Endothelial cell of umbilical vein (primary cell): ENCODE measurements around the gene AHSP. TPM values are rescaled to one million over a fixed set of nuclear protein-coding genes. Genes with fewer than 3 reads are reported as not detected.

ENCODE experiments used
- BruUV-seq: library from RNA; stranded (reverse); fragments of 400-500 nt; replicated peaks from 2 replicates; lab custom pipeline; 2021; lab: Mats Ljungman, UMichigan
- CTCF ChIA-PET: fragments of 300-600, 350-600 bp; sonication (Branson Sonifier 250); formaldehyde crosslinking; loops from one replicate; lab custom pipeline; 2021; ENCODE audit warnings: antibody characterized with exemption, inconsistent platforms; lab: Charles Lee
- POLR2A ChIA-PET: fragments of 300-600, 350-600 bp; sonication (Branson Sonifier 250); formaldehyde crosslinking; loops from one replicate; lab custom pipeline; 2021; ENCODE audit warnings: antibody characterized with exemption, inconsistent platforms; lab: Charles Lee
- DNase-seq: peaks from one replicate; pipeline ENCODE4 v3.0.0-alpha.2; 2011; ENCODE audit warnings: low read depth, low spot score
- FAIRE-seq: peaks from 2 replicates; lab custom pipeline; 2011; peaks lifted over from hg19 to GRCh38; lab: Jason Lieb, UNC
- H2AFZ ChIP-seq: 2 replicates; pipeline ENCODE4 v1.6.0; 2012; ENCODE audit warnings: low read depth, low read length, control low read depth, inconsistent platforms
- H3K27ac ChIP-seq: 2 replicates; pipeline ENCODE4 v1.5.1; 2011; ENCODE audit warnings: low read depth, mild to moderate bottlenecking, control low read depth, low read length, moderate library complexity; ENCODE audit not compliant: insufficient read depth
- H3K27me3 ChIP-seq, 2 experiments: 2 replicates each; pipeline versions ENCODE4 v1.6.0 to v1.6.1; 2011; ENCODE audit warnings: low read length in 2 of 2, mixed read lengths in 1 of 2; ENCODE audit not compliant: control insufficient read depth in 2 of 2, insufficient read depth in 2 of 2
- H3K36me3 ChIP-seq, 2 experiments: 2 replicates in 1 of 2; 3 replicates in 1 of 2; pipeline ENCODE4 v1.5.1; 2011; ENCODE audit warnings: low read length in 2 of 2, mild to moderate bottlenecking in 1 of 2, moderate library complexity in 1 of 2; ENCODE audit not compliant: control insufficient read depth in 2 of 2, insufficient read depth in 2 of 2; ENCODE audit errors: extremely low read depth in 1 of 2
- H3K4me1 ChIP-seq: 3 replicates; pipeline ENCODE4 v1.5.1; 2011; ENCODE audit warnings: mild to moderate bottlenecking, low read length; ENCODE audit not compliant: control insufficient read depth, insufficient read depth; ENCODE audit errors: extremely low read depth
- H3K4me2 ChIP-seq: 2 replicates; pipeline ENCODE4 v1.6.1; 2011; ENCODE audit warnings: low read length, control low read depth, mixed read lengths; ENCODE audit not compliant: insufficient read depth
- H3K4me3 ChIP-seq, 3 experiments: fragments of 200-600 bp in 1 of 3; sonication (generic), shearing (Covaris generic) in 1 of 3; replicated peaks in 1 of 3; 2 replicates each; pipeline ENCODE4 v1.5.1; 2011 to 2016; ENCODE audit warnings: control low read depth in 3 of 3, low read length in 3 of 3, mild to moderate bottlenecking in 2 of 3, inconsistent platforms in 1 of 3, low read depth in 1 of 3, moderate library complexity in 1 of 3; ENCODE audit not compliant: insufficient read depth in 1 of 3
- H3K79me2 ChIP-seq: 2 replicates; pipeline ENCODE4 v1.6.0; 2012; ENCODE audit warnings: low read length, inconsistent platforms; ENCODE audit not compliant: control insufficient read depth, insufficient read depth
- H3K9ac ChIP-seq: replicated peaks from 2 replicates; pipeline ENCODE3; 2011; ENCODE audit warnings: low read length, control low read depth; ENCODE audit not compliant: insufficient read depth; ENCODE audit errors: extremely low read depth
- H3K9me1 ChIP-seq: replicated peaks from 3 replicates; pipeline ENCODE4 v1.6.0; 2011; ENCODE audit warnings: mild to moderate bottlenecking, low read length; ENCODE audit not compliant: control insufficient read depth, insufficient read depth; ENCODE audit errors: extremely low read depth
- H3K9me3 ChIP-seq: replicated peaks from 2 replicates; pipeline ENCODE4 v1.5.1; 2012; ENCODE audit warnings: low read length, inconsistent platforms; ENCODE audit not compliant: control insufficient read depth, insufficient read depth
- H4K20me1 ChIP-seq: replicated peaks from 2 replicates; pipeline ENCODE3; 2011; ENCODE audit warnings: mild to moderate bottlenecking, low read length; ENCODE audit not compliant: control insufficient read depth, insufficient read depth; ENCODE audit errors: extremely low read depth
- EZH2 ChIP-seq: IDR thresholded peaks from 2 replicates; pipeline ENCODE4 v1.6.1; 2012; ENCODE audit warnings: borderline replicate concordance, low read depth, mild to moderate bottlenecking, moderate library complexity, low read length, inconsistent platforms; ENCODE audit not compliant: severe bottlenecking
- FOS ChIP-seq: IDR thresholded peaks from 2 replicates; pipeline ENCODE4 v1.6.1; 2011; ENCODE audit warnings: mild to moderate bottlenecking, low read length, moderate library complexity, borderline replicate concordance; ENCODE audit not compliant: insufficient read depth
- GATA2 ChIP-seq: IDR thresholded peaks from 2 replicates; pipeline ENCODE4 v1.7.0; 2011; ENCODE audit warnings: low read depth, mild to moderate bottlenecking, moderate library complexity, mixed read lengths, low read length; ENCODE audit not compliant: insufficient read length, insufficient read depth
- JUN ChIP-seq: IDR thresholded peaks from 2 replicates; pipeline ENCODE4 v1.6.1; 2011; ENCODE audit warnings: borderline replicate concordance, low read depth; ENCODE audit not compliant: insufficient read length, insufficient read depth
- MYC ChIP-seq: IDR thresholded peaks from one replicate; pipeline ENCODE4 v1.6.1; 2011; ENCODE audit warnings: mild to moderate bottlenecking, low read depth, low read length
- POLR2A ChIP-seq: IDR thresholded peaks from 2 replicates; pipeline ENCODE4 v1.6.1; 2012; ENCODE audit warnings: low read depth, mild to moderate bottlenecking, control low read depth, low read length
- POLR2AphosphoS5 ChIP-seq: IDR thresholded peaks from 2 replicates; pipeline ENCODE4 v1.6.1; 2012; ENCODE audit warnings: low read depth, mild to moderate bottlenecking, control low read depth, low read length, moderate library complexity; ENCODE audit not compliant: insufficient read depth
- dilution Hi-C: fragments of 300-500 bp; cut with MboI; formaldehyde crosslinking; loops from one replicate; pipeline ENCODE4 v1.15.0; 2019; ENCODE audit warnings: low sequenced_read_pairs; ENCODE audit not compliant: extremely low pct_ligation_motif_present
- intact Hi-C: fragments of 100-400 bp; cut with micrococcal nuclease; formaldehyde crosslinking; loops from one replicate; pipeline ENCODE4 v1.10.0; 2022
- polyA plus RNA-seq, 4 experiments: library from polyadenylated mRNA; depleted of rRNA in 3 of 4; stranded (reverse) in 3 of 4; unstranded in 1 of 4; fragments of >200 nt; gene quantifications; 2 replicates each; pipeline versions ENCODE4 v1.2.1 to v1.2.3, GENCODE V29; 2011 to 2012; ENCODE audit warnings: missing spikeins in 1 of 4
- total RNA-seq: library from RNA; stranded (reverse); gene quantifications from 2 replicates; pipeline ENCODE4 v1.2.3, GENCODE V29; 2021
- TF ChIP-seq, protein P1 (sequence below): IDR thresholded peaks from 2 replicates; pipeline ENCODE4 v1.6.1; 2011; ENCODE audit not compliant: insufficient read depth, insufficient read length
- TF ChIP-seq, protein P2 (sequence below), 2 donors: IDR thresholded peaks; 1 replicate in 1 of 2; 2 replicates in 1 of 2; pipeline ENCODE4 v1.5.1; 2011; ENCODE audit warnings: low read length in 2 of 2, mild to moderate bottlenecking in 2 of 2, moderate library complexity in 2 of 2, control low read depth in 1 of 2, inconsistent platforms in 1 of 2, low read depth in 1 of 2; ENCODE audit not compliant: insufficient read depth in 1 of 2; ENCODE audit errors: extremely low read depth in 1 of 2

The AHSP gene
- total and polyA plus RNA-seq, 2 donors (not counting 3 experiments of a cell fraction or from before 2014, with no cell fraction given): not detected

DNA sequence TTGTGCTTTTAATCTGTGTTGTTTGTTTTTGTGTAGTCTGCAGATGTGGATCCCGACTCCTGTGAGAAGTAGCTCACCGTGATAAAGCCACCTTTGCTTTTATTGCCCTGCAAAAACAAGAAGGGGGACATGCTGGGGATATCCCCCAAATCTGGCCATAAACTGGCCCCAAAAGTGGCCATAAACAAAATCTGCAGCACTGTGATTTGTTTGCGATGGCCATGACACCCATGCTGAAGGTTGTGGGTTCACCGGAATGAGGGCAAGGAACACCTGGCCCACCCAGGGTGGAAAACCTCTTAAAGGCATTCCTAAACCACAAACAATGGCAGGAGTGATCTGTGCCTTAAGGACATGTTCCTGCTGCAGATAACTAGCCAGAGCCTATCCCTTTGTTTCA, 15.1 kb downstream of the AHSP start:
- FAIRE-seq: no peak
- H2AFZ ChIP-seq: no peak overlapping the region
- intact Hi-C loops: no loop called here

More for the DNA sequence above, 15.1 kb downstream of the AHSP start:
- BruUV-seq: no TSS peak
- dilution Hi-C loops: no loop called here
- Histone ChIP-seq H3K9me3 (no peaks in the 10 kb centered on the region), H3K4me3 (no peak overlapping the region), H3K79me2 (no peaks in the 10 kb centered on the region), H3K27ac (no peak overlapping the region), H3K4me1 (no peaks in the 10 kb centered on the region), H3K27me3 (peaks cover under 1 to 2% of the 10 kb centered on the region in 2 experiments), H4K20me1 (no peaks in the 10 kb centered on the region), H3K36me3 (no peaks in the 10 kb centered on the region), H3K9ac (no peak overlapping the region), H3K9me1 (no peaks in the 10 kb centered on the region), H3K4me2 (no peak overlapping the region)
- no peak for DNase-seq
- CTCF ChIA-PET: no interaction called here
- POLR2A ChIA-PET: no interaction called here
- TF ChIP-seq, protein P1, sequence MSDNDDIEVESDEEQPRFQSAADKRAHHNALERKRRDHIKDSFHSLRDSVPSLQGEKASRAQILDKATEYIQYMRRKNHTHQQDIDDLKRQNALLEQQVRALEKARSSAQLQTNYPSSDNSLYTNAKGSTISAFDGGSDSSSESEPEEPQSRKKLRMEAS: no peak
- TF ChIP-seq, protein P2, sequence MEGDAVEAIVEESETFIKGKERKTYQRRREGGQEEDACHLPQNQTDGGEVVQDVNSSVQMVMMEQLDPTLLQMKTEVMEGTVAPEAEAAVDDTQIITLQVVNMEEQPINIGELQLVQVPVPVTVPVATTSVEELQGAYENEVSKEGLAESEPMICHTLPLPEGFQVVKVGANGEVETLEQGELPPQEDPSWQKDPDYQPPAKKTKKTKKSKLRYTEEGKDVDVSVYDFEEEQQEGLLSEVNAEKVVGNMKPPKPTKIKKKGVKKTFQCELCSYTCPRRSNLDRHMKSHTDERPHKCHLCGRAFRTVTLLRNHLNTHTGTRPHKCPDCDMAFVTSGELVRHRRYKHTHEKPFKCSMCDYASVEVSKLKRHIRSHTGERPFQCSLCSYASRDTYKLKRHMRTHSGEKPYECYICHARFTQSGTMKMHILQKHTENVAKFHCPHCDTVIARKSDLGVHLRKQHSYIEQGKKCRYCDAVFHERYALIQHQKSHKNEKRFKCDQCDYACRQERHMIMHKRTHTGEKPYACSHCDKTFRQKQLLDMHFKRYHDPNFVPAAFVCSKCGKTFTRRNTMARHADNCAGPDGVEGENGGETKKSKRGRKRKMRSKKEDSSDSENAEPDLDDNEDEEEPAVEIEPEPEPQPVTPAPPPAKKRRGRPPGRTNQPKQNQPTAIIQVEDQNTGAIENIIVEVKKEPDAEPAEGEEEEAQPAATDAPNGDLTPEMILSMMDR (IDR thresholded peaks at IDR 0.05; ENCODE audit: extremely low read depth in 1 of 2, insufficient read depth in 1 of 2, low read depth in 1 of 2, low read length in 2 of 2): no peak
- TF ChIP-seq POLR2AphosphoS5 (no peak), GATA2 (no peak), POLR2A (no peak), JUN (no peak), MYC (no peak), FOS (no peak), EZH2 (no peak)
